ENCODE results near the gene DTNB.

- TF ChIP-seq CTCF (conservative IDR thresholded peaks at IDR 0.05; ENCODE audit: low read depth, low read length) (no peak), EZH2 (IDR thresholded peaks at IDR 0.05; ENCODE audit: borderline replicate concordance, low read depth, low read length, poor library complexity, severe bottlenecking) (no peak)
Measured at GRCh38 chr2:25480561-25480960, 192.8 kb downstream of the DTNB start.

All from A673 (cell line).